Caco-2 (cell line): ENCODE measurements around the gene SLC2A6. TPM values are rescaled to one million over a fixed set of nuclear protein-coding genes. Genes with fewer than 3 reads are reported as not detected.

Experiments
- BruUV-seq: library from RNA; stranded (reverse); fragments of 400-500 nt; replicated peaks from 2 replicates; lab custom pipeline; 2021; lab: Mats Ljungman, UMichigan
- CTCF ChIA-PET: fragments of 300-600 bp; sonication (Branson Sonifier 250); formaldehyde crosslinking; loops from one replicate; lab custom pipeline; 2022; ENCODE audit warnings: antibody characterized with exemption; lab: Charles Lee
- POLR2A ChIA-PET: fragments of 300-600 bp; sonication (Branson Sonifier 250); formaldehyde crosslinking; loops from one replicate; lab custom pipeline; 2022; ENCODE audit warnings: antibody characterized with exemption; lab: Charles Lee
- DNase-seq, 2 experiments: peaks; one replicate each; pipeline versions ENCODE4 v3.0.0 to v3.0.0-alpha.2; 2020 to 2022
- H3K27me3 ChIP-seq: replicated peaks from 2 replicates; pipeline ENCODE4 v1.6.0; 2011; ENCODE audit warnings: low read length; ENCODE audit not compliant: control insufficient read depth, insufficient read depth
- H3K36me3 ChIP-seq: 2 replicates; pipeline ENCODE4 v1.5.1; 2011; ENCODE audit warnings: low read length; ENCODE audit not compliant: control insufficient read depth, insufficient read depth
- H3K4me1 ChIP-seq: fragments of 250-450 bp; sonication (Bioruptor Pico); 2 replicates; pipeline ENCODE4 v1.5.1; 2020; ENCODE audit warnings: mild to moderate bottlenecking
- H3K4me3 ChIP-seq: 2 replicates; pipeline ENCODE4 v1.5.1; 2011; ENCODE audit warnings: low read depth, mild to moderate bottlenecking, control low read depth, low read length
- H3K9me3 ChIP-seq: fragments of 250-450 bp; sonication (Bioruptor Pico); 2 replicates; pipeline ENCODE4 v1.5.1; 2020; ENCODE audit warnings: mild to moderate bottlenecking, moderate library complexity
- H3K27ac Mint-ChIP-seq: one replicate; pipeline ENCODE4 v1.8.0; 2022; ENCODE audit warnings: mixed read lengths; ENCODE audit not compliant: unreplicated experiment
- H3K27me3 Mint-ChIP-seq: one replicate; pipeline ENCODE4 v1.8.0; 2022; ENCODE audit warnings: mixed read lengths; ENCODE audit not compliant: insufficient read depth, unreplicated experiment
- H3K36me3 Mint-ChIP-seq: one replicate; pipeline ENCODE4 v1.8.0; 2022; ENCODE audit warnings: mild to moderate bottlenecking, mixed read lengths; ENCODE audit not compliant: insufficient read depth, unreplicated experiment
- H3K4me1 Mint-ChIP-seq: one replicate; pipeline ENCODE4 v1.8.0; 2022; ENCODE audit warnings: low read depth, mixed read lengths; ENCODE audit not compliant: unreplicated experiment
- H3K4me3 Mint-ChIP-seq: one replicate; pipeline ENCODE4 v1.8.0; 2022; ENCODE audit warnings: mild to moderate bottlenecking, moderate library complexity, mixed read lengths; ENCODE audit not compliant: unreplicated experiment
- H3K9me3 Mint-ChIP-seq: one replicate; pipeline ENCODE4 v1.8.0; 2022; ENCODE audit warnings: mixed read lengths; ENCODE audit not compliant: unreplicated experiment
- CTCF ChIP-seq, 2 experiments: fragments of 200-600 bp in 1 of 2; IDR thresholded peaks; 1 replicate in 1 of 2; 2 replicates in 1 of 2; pipeline versions ENCODE4 v1.5.1 to v1.8.0; 2011 to 2022; ENCODE audit warnings: antibody characterized with exemption in 1 of 2, control low read depth in 1 of 2, inconsistent platforms in 1 of 2, low read depth in 1 of 2, low read length in 1 of 2, mild to moderate bottlenecking in 1 of 2, moderate library complexity in 1 of 2; ENCODE audit not compliant: insufficient read depth in 1 of 2, severe bottlenecking in 1 of 2, unreplicated experiment in 1 of 2
- intact Hi-C: fragments of 100-400 bp; cut with micrococcal nuclease; formaldehyde crosslinking; loops from one replicate; pipeline ENCODE4 v1.10.0; 2022; ENCODE audit not compliant: unreplicated experiment
- total RNA-seq: library from RNA; stranded (reverse); gene quantifications from 2 replicates; pipeline ENCODE4 v1.2.3, GENCODE V29; 2022

SLC2A6 gene
- total RNA-seq, 1 experiment from 2014 or later = 7.1 TPM

DNA sequence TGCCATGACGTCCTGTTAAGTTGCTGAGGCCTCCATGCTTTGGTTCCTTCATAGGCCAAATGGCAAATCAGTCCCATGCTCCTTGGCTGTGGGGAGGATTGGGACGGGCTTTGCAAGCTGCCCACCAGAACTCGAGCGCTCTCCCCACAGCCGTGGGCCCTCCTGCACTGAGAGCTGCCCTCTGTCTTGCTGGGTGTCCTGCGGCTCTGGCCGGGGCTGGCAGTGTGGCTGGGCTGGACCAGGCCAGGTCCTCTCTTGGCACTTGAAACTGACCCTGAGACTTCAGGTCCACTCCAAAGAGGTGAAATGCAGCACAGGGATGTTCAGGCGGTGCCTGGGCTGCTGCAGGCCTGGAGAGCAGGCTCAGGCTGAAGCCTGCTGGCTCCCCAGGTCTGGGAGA lies 38.8 kb upstream of the SLC2A6 start:
- POLR2A ChIA-PET = no interaction called here
- Histone ChIP-seq H3K4me3 (no peak overlapping the region), H3K36me3 (no peaks in the 10 kb centered on the region), H3K27me3 (no peaks in the 10 kb centered on the region), H3K4me1 (no peaks in the 10 kb centered on the region), H3K9me3 (no peaks in the 10 kb centered on the region)
- no peak for TF ChIP-seq CTCF (IDR thresholded peaks at IDR 0.05; ENCODE audit: insufficient read depth in 1 of 2, low read depth in 1 of 2, low read length in 1 of 2, severe bottlenecking in 1 of 2, unreplicated experiment in 1 of 2)
- BruUV-seq = no TSS peak
- H3K27ac Mint-ChIP-seq = no peak overlapping the region
- H3K4me1 Mint-ChIP-seq = no peaks in the 10 kb centered on the region
- no peak for DNase-seq
- CTCF ChIA-PET = no interaction called here
- intact Hi-C loops = no loop called here
- no peak overlapping the region for H3K4me3 Mint-ChIP-seq
- no peaks in the 10 kb centered on the region for H3K27me3 Mint-ChIP-seq
- H3K9me3 Mint-ChIP-seq = no peaks in the 10 kb centered on the region
- H3K36me3 Mint-ChIP-seq = no peaks in the 10 kb centered on the region

GRCh38 chr9:133516961-133517350 lies 38.1 kb upstream of the SLC2A6 start:
- Mint-ChIP-seq H3K4me3 (no peak overlapping the region), H3K4me1 (no peaks in the 10 kb centered on the region), H3K36me3 (no peaks in the 10 kb centered on the region), H3K27me3 (no peaks in the 10 kb centered on the region), H3K9me3 (no peaks in the 10 kb centered on the region), H3K27ac (no peak overlapping the region)
- H3K4me3 ChIP-seq = no peak overlapping the region
- ChIA-PET CTCF (no interaction called here), POLR2A (no interaction called here)
- H3K27me3 ChIP-seq = no peaks in the 10 kb centered on the region
- intact Hi-C loops = no loop called here
- H3K4me1 ChIP-seq = no peaks in the 10 kb centered on the region
- H3K9me3 ChIP-seq = no peaks in the 10 kb centered on the region
- H3K36me3 ChIP-seq = no peaks in the 10 kb centered on the region
- no peak for TF ChIP-seq CTCF (IDR thresholded peaks at IDR 0.05; ENCODE audit: insufficient read depth in 1 of 2, low read depth in 1 of 2, low read length in 1 of 2, severe bottlenecking in 1 of 2, unreplicated experiment in 1 of 2)
- DNase-seq = no peak
- BruUV-seq = no TSS peak

- no peaks in the 10 kb centered on the region for H3K36me3 Mint-ChIP-seq
- H3K27me3 ChIP-seq = no peaks in the 10 kb centered on the region
- no peak overlapping the region for H3K4me3 Mint-ChIP-seq
- H3K4me1 Mint-ChIP-seq = no peaks in the 10 kb centered on the region
- no peaks in the 10 kb centered on the region for H3K4me1 ChIP-seq
- ChIA-PET CTCF (no interaction called here), POLR2A (no interaction called here)
- no peak overlapping the region for H3K27ac Mint-ChIP-seq
- no TSS peak for BruUV-seq
- no peak for DNase-seq
- H3K4me3 ChIP-seq = no peak overlapping the region
- no peaks in the 10 kb centered on the region for H3K9me3 ChIP-seq
- no peak for TF ChIP-seq CTCF (IDR thresholded peaks at IDR 0.05; ENCODE audit: insufficient read depth in 1 of 2, low read depth in 1 of 2, low read length in 1 of 2, severe bottlenecking in 1 of 2, unreplicated experiment in 1 of 2)
- intact Hi-C loops = no loop called here
- H3K9me3 Mint-ChIP-seq = no peaks in the 10 kb centered on the region
- H3K27me3 Mint-ChIP-seq = no peaks in the 10 kb centered on the region
- H3K36me3 ChIP-seq = no peaks in the 10 kb centered on the region
Measured at GRCh38 chr9:133516256-133516960, 37.5 kb upstream of the SLC2A6 start.
